Epithelial cell of proximal tubule (primary cell): Measurements from ENCODE around the gene PYGO1. TPM values are rescaled to one million over a fixed set of nuclear protein-coding genes. Genes with fewer than 3 reads are reported as not detected.
"Not testable (repeated sequence)": the region's sequence is repeated elsewhere in the genome, so short reads cannot be mapped to it uniquely, and the experiment has no call there.

Source experiments
- DNase-seq: peaks from one replicate; pipeline ENCODE4 v3.0.0-alpha.2; 2011; ENCODE audit warnings: low read depth
- H3K4me3 ChIP-seq: 2 replicates; pipeline ENCODE4 v1.5.1; 2011; ENCODE audit warnings: low read depth, mild to moderate bottlenecking, low read length
- total RNA-seq: library from RNA; depleted of rRNA; stranded (reverse); fragments of >200 nt; gene quantifications from 2 replicates; pipeline ENCODE4 v1.2.3, GENCODE V29; 2015
- TF ChIP-seq, protein P1 (sequence below): conservative IDR thresholded peaks from 2 replicates; pipeline ENCODE4 v1.5.1; 2012; ENCODE audit warnings: low read depth, mild to moderate bottlenecking, low read length

Gene PYGO1
- total RNA-seq, 1 donor from 2014 or later, result 2.2 TPM

- DNase-seq, result no peak
- TF ChIP-seq, protein P1, sequence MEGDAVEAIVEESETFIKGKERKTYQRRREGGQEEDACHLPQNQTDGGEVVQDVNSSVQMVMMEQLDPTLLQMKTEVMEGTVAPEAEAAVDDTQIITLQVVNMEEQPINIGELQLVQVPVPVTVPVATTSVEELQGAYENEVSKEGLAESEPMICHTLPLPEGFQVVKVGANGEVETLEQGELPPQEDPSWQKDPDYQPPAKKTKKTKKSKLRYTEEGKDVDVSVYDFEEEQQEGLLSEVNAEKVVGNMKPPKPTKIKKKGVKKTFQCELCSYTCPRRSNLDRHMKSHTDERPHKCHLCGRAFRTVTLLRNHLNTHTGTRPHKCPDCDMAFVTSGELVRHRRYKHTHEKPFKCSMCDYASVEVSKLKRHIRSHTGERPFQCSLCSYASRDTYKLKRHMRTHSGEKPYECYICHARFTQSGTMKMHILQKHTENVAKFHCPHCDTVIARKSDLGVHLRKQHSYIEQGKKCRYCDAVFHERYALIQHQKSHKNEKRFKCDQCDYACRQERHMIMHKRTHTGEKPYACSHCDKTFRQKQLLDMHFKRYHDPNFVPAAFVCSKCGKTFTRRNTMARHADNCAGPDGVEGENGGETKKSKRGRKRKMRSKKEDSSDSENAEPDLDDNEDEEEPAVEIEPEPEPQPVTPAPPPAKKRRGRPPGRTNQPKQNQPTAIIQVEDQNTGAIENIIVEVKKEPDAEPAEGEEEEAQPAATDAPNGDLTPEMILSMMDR, result no peak
- H3K4me3 ChIP-seq, result no peak overlapping the region
These were observed 11.3 kb upstream of the PYGO1 start for GRCh38 chr15:55599439-55599838.

GRCh38 chr15:55593019-55593418 lies 4.9 kb upstream of the PYGO1 start:
- not testable (repeated sequence) for H3K4me3 ChIP-seq, DNase-seq

DNA sequence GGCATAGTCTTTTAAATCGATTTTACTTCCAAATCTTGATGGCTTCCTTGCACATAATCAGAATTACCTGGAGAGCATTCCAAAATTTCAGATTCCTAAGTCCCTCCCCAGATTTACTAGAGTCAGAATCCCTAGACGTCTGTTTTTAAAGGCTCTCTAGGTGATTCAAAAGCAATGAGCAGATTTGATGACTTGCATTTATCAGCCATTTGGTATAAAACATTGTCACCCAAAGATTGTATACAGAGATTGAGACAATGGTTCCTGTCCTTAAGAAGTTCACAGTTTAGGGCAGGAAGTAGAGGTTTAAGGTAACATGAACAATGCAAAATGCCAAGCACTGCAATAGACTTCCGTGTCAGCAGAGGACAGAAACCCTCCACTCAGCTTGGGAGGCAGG lies 2.6 kb upstream of the PYGO1 start:
- DNase-seq, result no peak
- TF ChIP-seq, protein P1, result no peak
- H3K4me3 ChIP-seq, result no peak overlapping the region

GRCh38 chr15:55589287-55589686 lies 1.1 kb upstream of the PYGO1 start:
- DNase-seq, result no peak
- TF ChIP-seq, protein P1, result no peak
- H3K4me3 ChIP-seq, result no peak overlapping the region

- peak overlapping the region; percentile 54 for H3K4me3 ChIP-seq
- TF ChIP-seq, protein P1, result no peak
- DNase-seq, result no peak
These were observed 620 bp upstream of the PYGO1 start for GRCh38 chr15:55588815-55589115.

GRCh38 chr15:55587321-55588069 lies 650 bp downstream of the PYGO1 start:
- DNase-seq, result no peak
- peak overlapping the region; percentile 67 for H3K4me3 ChIP-seq
- TF ChIP-seq, protein P1, result no peak

DNA sequence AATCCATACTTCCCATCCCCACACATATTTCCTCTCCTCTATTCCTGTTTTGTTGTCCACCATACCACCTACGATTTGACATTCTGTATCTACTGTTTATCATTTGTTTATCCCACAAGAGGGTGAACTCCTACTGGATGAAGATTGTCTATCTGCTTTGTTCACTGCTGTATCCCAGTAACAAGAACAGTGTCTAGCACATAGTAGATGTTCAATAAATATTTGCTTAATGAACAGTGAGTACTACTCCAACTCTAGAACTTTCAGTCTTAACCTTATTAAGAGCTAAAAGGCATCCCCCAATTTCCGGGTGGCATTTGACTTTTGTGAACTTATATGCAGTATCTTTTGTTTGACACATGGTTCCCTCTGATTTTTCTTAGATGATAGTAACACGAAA lies 1.3 kb downstream of the PYGO1 start:
- TF ChIP-seq, protein P1, result no peak
- H3K4me3 ChIP-seq, result no peak overlapping the region
- no peak for DNase-seq
